ENCODE results near the gene SORCS3.

The SORCS3 gene

DNA sequence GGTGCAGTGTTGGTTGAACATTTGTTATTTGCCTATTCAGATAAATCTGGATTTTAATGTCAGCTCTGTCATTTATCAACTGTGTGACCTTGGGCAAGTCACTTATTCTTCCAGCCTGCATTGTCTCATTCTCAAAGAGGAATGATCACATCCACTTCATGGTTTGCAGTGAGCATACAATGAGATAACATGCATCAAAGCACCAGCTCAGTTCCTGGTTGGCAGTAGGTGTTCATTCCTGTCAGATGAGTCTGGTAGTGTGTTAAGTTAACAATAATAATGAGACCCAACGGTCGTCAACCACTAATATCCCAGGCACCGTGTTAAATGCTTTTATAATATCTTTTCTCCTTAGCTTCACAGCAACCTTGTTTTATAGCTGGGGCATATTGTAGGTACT is 137.3 kb downstream of the SORCS3 start:
- Histone ChIP-seq H3K4me1 (ENCODE audit: control insufficient read depth, insufficient read depth, low read length) (no peaks in the 10 kb centered on the region), H3K36me3 (ENCODE audit: control insufficient read depth, insufficient read depth, low read length) (no peaks in the 10 kb centered on the region), H3K27me3 (ENCODE audit: control insufficient read depth, insufficient read depth, low read length) (peaks cover 22% of the 10 kb centered on the region; the same call in 1 of the 2 replicates), H3K4me3 (ENCODE audit: low read depth, low read length) (no peak overlapping the region), H3K27ac (ENCODE audit: low read depth, low read length) (no peak overlapping the region), H3K9ac (ENCODE audit: low read length) (no peak overlapping the region), H3K9me3 (ENCODE audit: control insufficient read depth, insufficient read depth, low read depth, low read length) (no peaks in the 10 kb centered on the region)

- Histone ChIP-seq H3K4me1 (ENCODE audit: control insufficient read depth, insufficient read depth, low read length) (no peaks in the 10 kb centered on the region), H3K27me3 (ENCODE audit: control insufficient read depth, insufficient read depth, low read length) (peaks cover 25% of the 10 kb centered on the region; the same call in 1 of the 2 replicates), H3K27ac (ENCODE audit: low read depth, low read length) (no peak overlapping the region), H3K9ac (ENCODE audit: low read length) (no peak overlapping the region), H3K4me3 (ENCODE audit: low read depth, low read length) (no peak overlapping the region), H3K36me3 (ENCODE audit: control insufficient read depth, insufficient read depth, low read length) (no peaks in the 10 kb centered on the region), H3K9me3 (ENCODE audit: control insufficient read depth, insufficient read depth, low read depth, low read length) (no peaks in the 10 kb centered on the region)
Measured at GRCh38 chr10:104779701-104780100, 138.6 kb downstream of the SORCS3 start.

DNA sequence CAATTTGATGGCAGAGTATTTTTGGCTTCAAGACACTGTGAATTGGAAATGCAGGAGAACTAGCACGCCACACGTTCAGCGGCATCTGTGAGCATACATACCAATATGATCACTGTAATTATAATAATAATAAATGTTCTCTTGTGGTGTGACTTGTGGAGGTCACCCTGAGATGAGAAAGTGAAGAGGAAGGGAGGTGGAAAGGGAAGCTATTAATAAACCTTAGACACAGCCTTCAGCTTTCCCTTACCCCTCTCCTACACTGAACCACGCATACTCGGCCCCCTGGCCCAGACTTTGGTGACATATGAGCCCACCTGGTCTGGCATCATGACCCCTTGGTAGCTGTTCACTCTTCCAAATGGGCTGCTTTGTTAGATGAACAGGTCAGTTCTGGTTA is 139.1 kb downstream of the SORCS3 start:
- Histone ChIP-seq H3K27me3 (ENCODE audit: control insufficient read depth, insufficient read depth, low read length) (peaks cover 21% of the 10 kb centered on the region; the same call in 1 of the 2 replicates), H3K9me3 (ENCODE audit: control insufficient read depth, insufficient read depth, low read depth, low read length) (no peaks in the 10 kb centered on the region), H3K4me1 (ENCODE audit: control insufficient read depth, insufficient read depth, low read length) (no peaks in the 10 kb centered on the region), H3K4me3 (ENCODE audit: low read depth, low read length) (no peak overlapping the region), H3K9ac (ENCODE audit: low read length) (no peak overlapping the region), H3K36me3 (ENCODE audit: control insufficient read depth, insufficient read depth, low read length) (no peaks in the 10 kb centered on the region), H3K27ac (ENCODE audit: low read depth, low read length) (no peak overlapping the region)

DNA sequence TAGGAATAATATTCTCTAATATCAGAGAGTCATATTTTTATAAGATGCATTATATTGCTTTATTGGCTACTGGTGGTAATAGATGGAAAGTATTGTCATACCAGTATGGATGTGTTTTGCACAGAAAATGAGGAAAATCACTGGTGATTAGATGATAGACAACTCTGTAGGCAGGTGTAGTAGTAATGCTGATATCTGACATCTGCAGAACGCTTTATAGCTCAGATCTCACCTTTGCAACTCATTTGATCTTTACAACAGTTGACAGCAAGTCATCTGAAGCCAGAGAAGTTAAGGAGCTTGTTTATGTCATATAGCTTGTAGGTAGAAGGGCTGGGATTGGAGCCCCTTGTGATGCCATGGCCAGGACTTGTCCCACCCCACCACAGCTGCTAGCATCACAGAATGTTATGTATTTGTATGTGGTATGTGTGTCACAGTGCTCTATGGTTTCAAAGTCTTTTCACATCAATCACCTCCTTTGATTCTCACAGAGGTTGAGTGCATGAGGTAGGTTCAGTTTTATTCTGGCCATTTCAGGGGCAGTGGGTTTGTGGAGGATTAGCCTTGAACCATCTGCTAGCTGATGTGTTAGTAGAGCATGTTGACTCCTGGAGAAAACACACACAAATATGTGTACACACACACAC is 140.0 kb downstream of the SORCS3 start:
- no peak overlapping the region for H3K4me3 ChIP-seq (ENCODE audit: low read depth, low read length)
- no peak overlapping the region for H3K27ac ChIP-seq (ENCODE audit: low read depth, low read length)
- H3K27me3 ChIP-seq (ENCODE audit: control insufficient read depth, insufficient read depth, low read length): peaks cover 18% of the 10 kb centered on the region; the same call in 1 of the 2 replicates
- no peak overlapping the region for H3K9ac ChIP-seq (ENCODE audit: low read length)
- no peaks in the 10 kb centered on the region for H3K9me3 ChIP-seq (ENCODE audit: control insufficient read depth, insufficient read depth, low read depth, low read length)
- no peaks in the 10 kb centered on the region for H3K36me3 ChIP-seq (ENCODE audit: control insufficient read depth, insufficient read depth, low read length)
- no peaks in the 10 kb centered on the region for H3K4me1 ChIP-seq (ENCODE audit: control insufficient read depth, insufficient read depth, low read length)

GRCh38 chr10:104784452-104784851 is 143.4 kb downstream of the SORCS3 start:
- H3K27me3 ChIP-seq (ENCODE audit: control insufficient read depth, insufficient read depth, low read length): peaks cover 18% of the 10 kb centered on the region; the same call in 1 of the 2 replicates
- H3K4me3 ChIP-seq (ENCODE audit: low read depth, low read length): no peak overlapping the region
- H3K9ac ChIP-seq (ENCODE audit: low read length): no peak overlapping the region
- H3K9me3 ChIP-seq (ENCODE audit: control insufficient read depth, insufficient read depth, low read depth, low read length): no peaks in the 10 kb centered on the region
- no peaks in the 10 kb centered on the region for H3K4me1 ChIP-seq (ENCODE audit: control insufficient read depth, insufficient read depth, low read length)
- no peaks in the 10 kb centered on the region for H3K36me3 ChIP-seq (ENCODE audit: control insufficient read depth, insufficient read depth, low read length)
- no peak overlapping the region for H3K27ac ChIP-seq (ENCODE audit: low read depth, low read length)

DNA sequence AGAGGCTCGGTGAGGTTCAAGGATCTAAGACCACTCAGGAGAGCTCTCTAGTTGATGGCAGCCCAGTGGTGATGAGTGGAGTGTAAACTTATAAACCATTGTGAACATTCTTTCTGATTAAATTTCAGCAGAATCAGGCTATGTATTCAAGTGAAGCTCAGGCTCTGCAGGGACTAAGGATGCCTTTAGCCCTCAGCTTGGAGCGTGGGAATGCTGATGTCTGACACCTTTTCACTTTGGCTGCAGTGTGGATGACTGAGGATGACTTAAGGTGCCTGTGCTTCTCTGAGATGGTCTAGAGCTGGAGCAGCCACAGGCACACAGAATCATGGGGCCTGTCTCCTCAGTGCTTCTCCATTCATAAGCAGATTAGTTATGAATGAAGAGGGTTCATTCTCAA is 150.4 kb downstream of the SORCS3 start:
- no peak overlapping the region for H3K4me3 ChIP-seq (ENCODE audit: low read depth, low read length)
- H3K4me1 ChIP-seq (ENCODE audit: control insufficient read depth, insufficient read depth, low read length): no peaks in the 10 kb centered on the region

GRCh38 chr10:104795411-104795810 is 154.3 kb downstream of the SORCS3 start:
- Histone ChIP-seq H3K36me3 (ENCODE audit: control insufficient read depth, insufficient read depth, low read length) (no peaks in the 10 kb centered on the region), H3K4me3 (ENCODE audit: low read depth, low read length) (no peak overlapping the region), H3K9ac (ENCODE audit: low read length) (no peak overlapping the region), H3K27ac (ENCODE audit: low read depth, low read length) (no peak overlapping the region), H3K9me3 (ENCODE audit: control insufficient read depth, insufficient read depth, low read depth, low read length) (no peaks in the 10 kb centered on the region), H3K4me1 (ENCODE audit: control insufficient read depth, insufficient read depth, low read length) (no peaks in the 10 kb centered on the region), H3K27me3 (ENCODE audit: control insufficient read depth, insufficient read depth, low read length) (no peaks in the 10 kb centered on the region)

More for the DNA sequence above, 150.4 kb downstream of the SORCS3 start:
- H3K9ac ChIP-seq (ENCODE audit: low read length): no peak overlapping the region
- no peaks in the 10 kb centered on the region for H3K9me3 ChIP-seq (ENCODE audit: control insufficient read depth, insufficient read depth, low read depth, low read length)
- H3K27ac ChIP-seq (ENCODE audit: low read depth, low read length): no peak overlapping the region
- no peaks in the 10 kb centered on the region for H3K36me3 ChIP-seq (ENCODE audit: control insufficient read depth, insufficient read depth, low read length)
- H3K27me3 ChIP-seq (ENCODE audit: control insufficient read depth, insufficient read depth, low read length): no peaks in the 10 kb centered on the region

DNA sequence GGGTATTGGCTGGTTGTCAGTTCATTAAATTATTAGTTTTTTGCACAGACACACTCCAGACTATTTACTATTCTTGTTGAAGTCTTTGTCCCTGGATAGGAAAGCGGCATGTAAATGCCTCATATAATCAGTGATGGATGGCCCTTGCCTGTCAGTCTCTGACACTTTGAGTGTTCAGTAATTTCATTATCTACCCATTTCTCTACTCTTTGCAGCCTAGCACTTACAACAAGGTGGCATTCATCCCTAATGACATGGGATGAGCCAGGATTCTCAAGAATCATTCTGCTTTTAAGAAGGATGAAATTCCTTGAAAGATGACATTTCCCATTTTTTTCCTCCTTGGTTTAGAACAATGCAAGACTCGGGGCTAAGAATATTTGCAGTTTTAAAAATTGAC is 155.7 kb downstream of the SORCS3 start:
- Histone ChIP-seq H3K9ac (ENCODE audit: low read length) (no peak overlapping the region), H3K36me3 (ENCODE audit: control insufficient read depth, insufficient read depth, low read length) (no peaks in the 10 kb centered on the region), H3K9me3 (ENCODE audit: control insufficient read depth, insufficient read depth, low read depth, low read length) (no peaks in the 10 kb centered on the region), H3K4me3 (ENCODE audit: low read depth, low read length) (no peak overlapping the region), H3K4me1 (ENCODE audit: control insufficient read depth, insufficient read depth, low read length) (0 out of 2 replicates have a peak, but pooled peaks cover 3% of the 10 kb centered on the region), H3K27me3 (ENCODE audit: control insufficient read depth, insufficient read depth, low read length) (no peaks in the 10 kb centered on the region), H3K27ac (ENCODE audit: low read depth, low read length) (no peak overlapping the region)

DNA sequence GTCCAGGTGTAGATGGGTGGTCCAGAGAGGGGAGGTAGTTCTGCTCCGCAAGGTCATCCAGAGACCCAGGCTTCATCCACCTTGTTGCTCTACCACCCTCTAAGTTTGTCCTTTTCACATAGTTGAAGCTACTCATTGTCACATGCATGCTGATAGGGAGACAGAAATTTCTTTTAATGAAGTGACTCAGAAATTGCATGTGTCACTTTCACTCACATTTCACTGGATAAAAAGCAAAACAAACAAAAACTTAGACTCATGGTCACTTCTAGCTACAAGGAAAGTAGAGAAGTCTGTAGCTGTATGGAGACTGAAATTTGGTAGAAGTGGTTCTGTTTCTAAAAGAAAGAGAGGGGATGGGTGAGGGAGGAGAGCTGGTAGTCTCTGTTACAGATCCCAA is 161.9 kb downstream of the SORCS3 start:
- Histone ChIP-seq H3K9ac (ENCODE audit: low read length) (no peak overlapping the region), H3K27ac (ENCODE audit: low read depth, low read length) (no peak overlapping the region), H3K9me3 (ENCODE audit: control insufficient read depth, insufficient read depth, low read depth, low read length) (no peaks in the 10 kb centered on the region), H3K4me1 (ENCODE audit: control insufficient read depth, insufficient read depth, low read length) (0 out of 2 replicates have a peak, but pooled peaks cover 3% of the 10 kb centered on the region), H3K27me3 (ENCODE audit: control insufficient read depth, insufficient read depth, low read length) (no peaks in the 10 kb centered on the region), H3K36me3 (ENCODE audit: control insufficient read depth, insufficient read depth, low read length) (no peaks in the 10 kb centered on the region), H3K4me3 (ENCODE audit: low read depth, low read length) (no peak overlapping the region)

DNA sequence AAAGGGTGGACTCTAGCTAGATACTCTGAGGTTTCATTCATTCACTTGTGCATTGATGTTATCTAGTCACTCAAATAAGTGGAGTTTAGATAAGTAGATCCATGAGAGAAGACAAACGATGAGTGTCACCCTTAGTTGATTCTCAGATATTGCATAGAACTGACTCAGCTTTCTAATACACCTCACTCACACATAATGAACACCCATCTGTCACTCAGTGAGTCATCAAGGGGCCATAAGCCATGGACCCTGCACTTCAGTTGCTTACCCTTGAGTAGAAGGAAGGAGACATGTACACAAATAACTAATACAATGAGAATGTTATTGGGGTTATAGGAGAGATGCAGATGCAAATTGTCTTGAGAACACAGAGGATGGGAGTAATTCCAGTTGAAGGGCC is 163.8 kb downstream of the SORCS3 start:
- Histone ChIP-seq H3K9ac (ENCODE audit: low read length) (no peak overlapping the region), H3K4me3 (ENCODE audit: low read depth, low read length) (no peak overlapping the region), H3K27ac (ENCODE audit: low read depth, low read length) (no peak overlapping the region), H3K9me3 (ENCODE audit: control insufficient read depth, insufficient read depth, low read depth, low read length) (no peaks in the 10 kb centered on the region), H3K4me1 (ENCODE audit: control insufficient read depth, insufficient read depth, low read length) (peaks cover 12% of the 10 kb centered on the region), H3K27me3 (ENCODE audit: control insufficient read depth, insufficient read depth, low read length) (no peaks in the 10 kb centered on the region), H3K36me3 (ENCODE audit: control insufficient read depth, insufficient read depth, low read length) (no peaks in the 10 kb centered on the region)

GRCh38 chr10:104806801-104807200 is 165.7 kb downstream of the SORCS3 start:
- Histone ChIP-seq H3K27me3 (ENCODE audit: control insufficient read depth, insufficient read depth, low read length) (no peaks in the 10 kb centered on the region), H3K27ac (ENCODE audit: low read depth, low read length) (no peak overlapping the region), H3K4me3 (ENCODE audit: low read depth, low read length) (no peak overlapping the region), H3K36me3 (ENCODE audit: control insufficient read depth, insufficient read depth, low read length) (no peaks in the 10 kb centered on the region), H3K9me3 (ENCODE audit: control insufficient read depth, insufficient read depth, low read depth, low read length) (no peaks in the 10 kb centered on the region), H3K9ac (ENCODE audit: low read length) (no peak overlapping the region), H3K4me1 (ENCODE audit: control insufficient read depth, insufficient read depth, low read length) (peaks cover 10% of the 10 kb centered on the region)
